SJSA1 (cell line): Measurements from ENCODE around the gene C19orf73. TPM values are rescaled to one million over a fixed set of nuclear protein-coding genes. Genes with fewer than 3 reads are reported as not detected.
"Not testable (repeated sequence)": the region's sequence is repeated elsewhere in the genome, so short reads cannot be mapped to it uniquely, and the experiment has no call there.

Experiments used
- DNase-seq, 2 experiments: peaks; one replicate each; pipeline ENCODE4 v3.0.0-alpha.2; 2015 to 2020; ENCODE audit warnings: low spot score in 2 of 2, low read depth in 1 of 2
- H3K27ac ChIP-seq: fragments of 250-450 bp; sonication (Bioruptor Pico); 2 replicates; pipeline ENCODE4 v1.5.1; 2020; ENCODE audit warnings: mild to moderate bottlenecking, moderate library complexity
- H3K27me3 ChIP-seq: fragments of 250-450 bp; sonication (Bioruptor Pico); replicated peaks from 2 replicates; pipeline ENCODE4 v1.5.1; 2020; ENCODE audit warnings: mild to moderate bottlenecking, moderate library complexity
- H3K36me3 ChIP-seq: fragments of 250-450 bp; sonication (Bioruptor Pico); 2 replicates; pipeline ENCODE4 v1.5.1; 2020; ENCODE audit warnings: mild to moderate bottlenecking
- H3K4me1 ChIP-seq: fragments of 250-450 bp; sonication (Bioruptor Pico); replicated peaks from 2 replicates; pipeline ENCODE4 v1.6.1; 2021; ENCODE audit warnings: mild to moderate bottlenecking
- H3K4me3 ChIP-seq: fragments of 250-450 bp; sonication (Bioruptor Pico); 2 replicates; pipeline ENCODE4 v1.5.1; 2020; ENCODE audit warnings: mild to moderate bottlenecking
- H3K9me3 ChIP-seq: fragments of 250-450 bp; sonication (Bioruptor Pico); replicated peaks from 2 replicates; pipeline ENCODE4 v1.5.1; 2020; ENCODE audit warnings: mild to moderate bottlenecking
- total RNA-seq: library from RNA; depleted of rRNA; stranded (reverse); fragments of >200 nt; shearing (Covaris generic); gene quantifications from 2 replicates; pipeline ENCODE4 v1.2.3, GENCODE V29; 2014

C19orf73 gene
- total RNA-seq, 1 experiment from 2014 or later, result 4.3 TPM

- Histone ChIP-seq H3K27me3 (no peaks in the 10 kb centered on the region), H3K9me3 (no peaks in the 10 kb centered on the region), H3K4me1 (peaks cover 15% of the 10 kb centered on the region), H3K36me3 (peaks cover 56% of the 10 kb centered on the region), H3K27ac (no peak overlapping the region; the same call in 1 of the 2 replicates), H3K4me3 (peak overlapping the region; percentile 81)
- no peak for DNase-seq
Measured at GRCh38 chr19:49086296-49086695, 32.6 kb downstream of the C19orf73 start.

- Histone ChIP-seq H3K36me3 (peaks cover 51% of the 10 kb centered on the region), H3K27ac (peak overlapping the region; percentile 53), H3K27me3 (no peaks in the 10 kb centered on the region), H3K4me1 (peaks cover 15% of the 10 kb centered on the region), H3K4me3 (peak overlapping the region; percentile 81), H3K9me3 (no peaks in the 10 kb centered on the region)
- DNase-seq, result no peak
Measured at GRCh38 chr19:49085868-49086232, 33.1 kb downstream of the C19orf73 start.

- Histone ChIP-seq H3K4me3 (peak within 1 kb of the TSS; percentile 81), H3K36me3 (peaks cover 45% of the 10 kb centered on the region), H3K9me3 (no peaks in the 10 kb centered on the region), H3K27ac (peak within 1 kb of the TSS; percentile 53), H3K27me3 (no peaks in the 10 kb centered on the region), H3K4me1 (peaks cover 15% of the 10 kb centered on the region)
- DNase-seq, result peak; percentile 99 to 100
Measured at GRCh38 chr19:49085020-49085867, 33.7 kb downstream of the C19orf73 start, which contains the start of gene SNRNP70. Gene SNRNP70 (plus strand): TSS chr19:49085451. CDS start chr19:49086415, 964 bp downstream.

GRCh38 chr19:49084206-49085019, 34.5 kb downstream of the C19orf73 start:
- peak overlapping the region; percentile 81 for H3K4me3 ChIP-seq
- H3K27ac ChIP-seq, result peak overlapping the region; percentile 11; the same call in 1 of the 2 replicates
- no peaks in the 10 kb centered on the region for H3K9me3 ChIP-seq
- no peak for DNase-seq
- H3K27me3 ChIP-seq, result no peaks in the 10 kb centered on the region
- peaks cover 15% of the 10 kb centered on the region for H3K4me1 ChIP-seq
- peaks cover 39% of the 10 kb centered on the region for H3K36me3 ChIP-seq

GRCh38 chr19:49081273-49081672, 37.7 kb downstream of the C19orf73 start:
- no peak for DNase-seq
- peaks cover 5% of the 10 kb centered on the region for H3K4me1 ChIP-seq

GRCh38 chr19:49080392-49080791, 38.6 kb downstream of the C19orf73 start:
- no peak for DNase-seq
- H3K27ac ChIP-seq, result no peak overlapping the region

More at GRCh38 chr19:49081273-49081672, 37.7 kb downstream of the C19orf73 start:
- no peaks in the 10 kb centered on the region for H3K27me3 ChIP-seq
- peaks cover 10% of the 10 kb centered on the region for H3K36me3 ChIP-seq
- H3K9me3 ChIP-seq, result no peaks in the 10 kb centered on the region
- no peak overlapping the region for H3K4me3 ChIP-seq
- H3K27ac ChIP-seq, result no peak overlapping the region

GRCh38 chr19:49074869-49075268, 44.1 kb downstream of the C19orf73 start:
- H3K27me3 ChIP-seq, result peaks cover 22% of the 10 kb centered on the region
- not testable (repeated sequence) for H3K36me3 ChIP-seq, H3K9me3 ChIP-seq, H3K4me1 ChIP-seq, H3K4me3 ChIP-seq, H3K27ac ChIP-seq
- DNase-seq, result peak; percentile 50 to 72

More at GRCh38 chr19:49080392-49080791, 38.6 kb downstream of the C19orf73 start:
- no peak overlapping the region for H3K4me3 ChIP-seq
- no peaks in the 10 kb centered on the region for H3K9me3 ChIP-seq
- H3K27me3 ChIP-seq, result no peaks in the 10 kb centered on the region
- peaks cover 1% of the 10 kb centered on the region for H3K36me3 ChIP-seq
- H3K4me1 ChIP-seq, result peaks cover 4% of the 10 kb centered on the region

- H3K4me3 ChIP-seq, result no peak overlapping the region
- H3K27me3 ChIP-seq, result peaks cover 22% of the 10 kb centered on the region
- peak in 1 of 2 experiments; percentile 22 for DNase-seq
- H3K9me3 ChIP-seq, result peaks cover 12% of the 10 kb centered on the region
- no peak overlapping the region for H3K27ac ChIP-seq
- H3K36me3 ChIP-seq, result no peaks in the 10 kb centered on the region
- H3K4me1 ChIP-seq, result peaks cover 5% of the 10 kb centered on the region
Measured at GRCh38 chr19:49073514-49074378, 45.2 kb downstream of the C19orf73 start.

- H3K36me3 ChIP-seq, result no peaks in the 10 kb centered on the region
- DNase-seq, result no peak
- H3K4me3 ChIP-seq, result no peak overlapping the region
- H3K4me1 ChIP-seq, result peaks cover 5% of the 10 kb centered on the region
- H3K9me3 ChIP-seq, result peaks cover 13% of the 10 kb centered on the region
- no peak overlapping the region for H3K27ac ChIP-seq
- H3K27me3 ChIP-seq, result peaks cover 25% of the 10 kb centered on the region
Measured at GRCh38 chr19:49071860-49072547, 46.9 kb downstream of the C19orf73 start.

GRCh38 chr19:49070416-49070815, 48.5 kb downstream of the C19orf73 start:
- Histone ChIP-seq H3K36me3 (no peaks in the 10 kb centered on the region), H3K9me3 (peaks cover 13% of the 10 kb centered on the region), H3K27me3 (peaks cover 30% of the 10 kb centered on the region), H3K27ac (no peak overlapping the region), H3K4me1 (peaks cover 5% of the 10 kb centered on the region), H3K4me3 (no peak overlapping the region)
- DNase-seq, result no peak

- peaks cover 5% of the 10 kb centered on the region for H3K4me1 ChIP-seq
- peaks cover 13% of the 10 kb centered on the region for H3K9me3 ChIP-seq
- no peaks in the 10 kb centered on the region for H3K36me3 ChIP-seq
- H3K27ac ChIP-seq, result no peak overlapping the region
- H3K27me3 ChIP-seq, result peaks cover 32% of the 10 kb centered on the region
- no peak overlapping the region for H3K4me3 ChIP-seq
- DNase-seq, result no peak
Measured at GRCh38 chr19:49069026-49069425, 49.9 kb downstream of the C19orf73 start.
